ENCODE results near the gene TRAK1.

DNA sequence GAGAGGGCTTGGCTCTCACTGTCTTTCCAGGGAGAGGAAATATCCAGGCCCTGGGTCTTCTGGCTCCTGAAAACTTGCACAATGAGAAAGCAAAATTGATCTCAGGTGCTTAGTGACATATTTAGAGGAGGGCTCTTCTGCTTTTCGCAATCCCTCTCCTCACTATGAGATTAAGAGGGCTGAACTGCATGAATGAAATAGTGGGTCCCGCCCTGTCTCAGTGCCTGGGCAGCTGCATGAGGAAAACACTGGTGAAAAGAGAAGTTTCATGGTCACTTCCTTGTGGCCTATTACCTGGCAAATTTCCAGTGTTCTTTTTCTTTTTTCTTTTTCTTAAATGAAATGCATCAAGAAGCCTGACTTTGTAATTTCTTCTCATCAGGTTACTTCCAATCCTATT, 73.5 kb downstream of the TRAK1 start:
- TF ChIP-seq, protein P1, sequence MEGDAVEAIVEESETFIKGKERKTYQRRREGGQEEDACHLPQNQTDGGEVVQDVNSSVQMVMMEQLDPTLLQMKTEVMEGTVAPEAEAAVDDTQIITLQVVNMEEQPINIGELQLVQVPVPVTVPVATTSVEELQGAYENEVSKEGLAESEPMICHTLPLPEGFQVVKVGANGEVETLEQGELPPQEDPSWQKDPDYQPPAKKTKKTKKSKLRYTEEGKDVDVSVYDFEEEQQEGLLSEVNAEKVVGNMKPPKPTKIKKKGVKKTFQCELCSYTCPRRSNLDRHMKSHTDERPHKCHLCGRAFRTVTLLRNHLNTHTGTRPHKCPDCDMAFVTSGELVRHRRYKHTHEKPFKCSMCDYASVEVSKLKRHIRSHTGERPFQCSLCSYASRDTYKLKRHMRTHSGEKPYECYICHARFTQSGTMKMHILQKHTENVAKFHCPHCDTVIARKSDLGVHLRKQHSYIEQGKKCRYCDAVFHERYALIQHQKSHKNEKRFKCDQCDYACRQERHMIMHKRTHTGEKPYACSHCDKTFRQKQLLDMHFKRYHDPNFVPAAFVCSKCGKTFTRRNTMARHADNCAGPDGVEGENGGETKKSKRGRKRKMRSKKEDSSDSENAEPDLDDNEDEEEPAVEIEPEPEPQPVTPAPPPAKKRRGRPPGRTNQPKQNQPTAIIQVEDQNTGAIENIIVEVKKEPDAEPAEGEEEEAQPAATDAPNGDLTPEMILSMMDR (IDR thresholded peaks at IDR 0.05): no peak
- TF ChIP-seq EP300 (IDR thresholded peaks at IDR 0.05): no peak
- no peak for TF ChIP-seq POLR2AphosphoS5 (IDR thresholded peaks at IDR 0.05)
